Measurements from ENCODE around the gene CCNL2. TPM values are rescaled to one million over a fixed set of nuclear protein-coding genes. Genes with fewer than 3 reads are reported as not detected.
"Not testable (repeated sequence)": the region's sequence is repeated elsewhere in the genome, so short reads cannot be mapped to it uniquely, and the experiment has no call there.

The CCNL2 gene
- total RNA-seq, 1 donor from 2014 or later = 261 TPM

GRCh38 chr1:1371746-1372711, 27.1 kb downstream of the CCNL2 start:
- no peaks in the 10 kb centered on the region for H3K27me3 Mint-ChIP-seq (ENCODE audit: low read depth)
- peak; percentile 89 for DNase-seq (ENCODE audit: low read depth, low spot score)
- H3K4me3 Mint-ChIP-seq = peak overlapping the region; percentile 82
- no peak overlapping the region for H3K27ac Mint-ChIP-seq (ENCODE audit: unreplicated experiment)
- peak; percentile 88 for TF ChIP-seq CTCF (conservative IDR thresholded peaks at IDR 0.05)
- H3K4me1 Mint-ChIP-seq = peaks cover 9% of the 10 kb centered on the region
- H3K36me3 Mint-ChIP-seq (ENCODE audit: low read depth) = no peaks in the 10 kb centered on the region
- H3K9me3 Mint-ChIP-seq = no peaks in the 10 kb centered on the region

DNA sequence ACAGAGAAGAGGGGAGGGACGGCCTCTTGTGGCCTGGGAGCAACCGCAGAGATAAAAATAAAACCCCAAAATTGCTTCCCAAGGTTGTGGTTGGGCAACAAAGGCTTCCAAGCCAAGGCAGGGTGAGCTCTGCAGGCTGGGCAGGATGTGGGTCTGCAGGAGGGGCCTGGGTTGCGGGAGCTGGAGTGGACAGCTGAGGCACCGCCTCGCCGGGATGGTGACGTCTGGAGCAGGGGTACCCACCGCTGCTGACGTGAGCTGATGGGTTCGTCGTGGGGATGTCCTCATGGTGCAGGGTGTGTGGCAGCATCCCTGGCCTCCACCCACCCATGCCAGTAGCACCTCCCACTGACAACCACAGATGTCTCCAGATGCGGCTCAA, 27.8 kb downstream of the CCNL2 start:
- TF ChIP-seq CTCF (conservative IDR thresholded peaks at IDR 0.05) = no peak
- Mint-ChIP-seq H3K4me3 (no peak overlapping the region), H3K27me3 (ENCODE audit: low read depth) (no peaks in the 10 kb centered on the region), H3K36me3 (ENCODE audit: low read depth) (no peaks in the 10 kb centered on the region), H3K9me3 (no peaks in the 10 kb centered on the region), H3K27ac (ENCODE audit: unreplicated experiment) (no peak overlapping the region), H3K4me1 (peaks cover 9% of the 10 kb centered on the region)
- no peak for DNase-seq (ENCODE audit: low read depth, low spot score)

DNA sequence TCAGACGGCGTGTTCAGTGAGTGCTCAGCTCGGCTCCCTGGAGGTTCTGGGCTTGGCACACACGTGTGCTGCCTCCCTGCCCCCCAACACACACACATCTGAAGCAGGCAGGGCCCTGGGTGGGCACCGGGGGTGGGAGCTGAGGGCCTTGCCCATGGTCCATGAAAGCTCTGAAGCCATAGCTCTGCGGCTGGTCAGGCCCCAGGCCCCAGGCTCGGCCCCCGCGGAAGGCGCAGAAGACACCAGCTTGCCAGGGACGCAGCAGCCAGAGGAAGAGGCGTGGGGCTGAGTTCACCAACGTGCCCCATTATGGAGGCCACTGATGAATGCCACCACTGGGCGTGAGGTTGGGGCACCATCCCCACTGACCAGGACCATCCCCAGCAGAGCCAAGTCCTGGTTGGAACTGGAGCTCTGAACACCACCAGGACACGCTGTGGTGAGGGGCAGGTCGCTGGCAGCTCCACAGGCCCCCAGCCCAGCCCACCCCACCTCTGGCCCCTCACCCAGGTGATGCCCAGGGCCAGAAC, 28.3 kb downstream of the CCNL2 start:
- DNase-seq (ENCODE audit: low read depth, low spot score) = no peak
- Mint-ChIP-seq H3K27me3 (ENCODE audit: low read depth) (no peaks in the 10 kb centered on the region), H3K27ac (ENCODE audit: unreplicated experiment) (no peak overlapping the region), H3K4me1 (peaks cover 9% of the 10 kb centered on the region), H3K36me3 (ENCODE audit: low read depth) (no peaks in the 10 kb centered on the region), H3K9me3 (no peaks in the 10 kb centered on the region), H3K4me3 (no peak overlapping the region)
- no peak for TF ChIP-seq CTCF (conservative IDR thresholded peaks at IDR 0.05)

GRCh38 chr1:1370094-1370493, 29.0 kb downstream of the CCNL2 start:
- DNase-seq (ENCODE audit: low read depth, low spot score); H3K36me3 Mint-ChIP-seq (ENCODE audit: low read depth); H3K27ac Mint-ChIP-seq (ENCODE audit: unreplicated experiment); H3K27me3 Mint-ChIP-seq (ENCODE audit: low read depth); H3K9me3 Mint-ChIP-seq; H3K4me1 Mint-ChIP-seq: not testable (repeated sequence)
- peak overlapping the region; percentile 76 for H3K4me3 Mint-ChIP-seq

- no peaks in the 10 kb centered on the region for H3K27me3 Mint-ChIP-seq (ENCODE audit: low read depth)
- H3K27ac Mint-ChIP-seq (ENCODE audit: unreplicated experiment) = no peak overlapping the region
- TF ChIP-seq CTCF (conservative IDR thresholded peaks at IDR 0.05) = no peak
- no peak overlapping the region for H3K4me3 Mint-ChIP-seq
- no peaks in the 10 kb centered on the region for H3K9me3 Mint-ChIP-seq
- H3K36me3 Mint-ChIP-seq (ENCODE audit: low read depth) = no peaks in the 10 kb centered on the region
- H3K4me1 Mint-ChIP-seq = peaks cover under 1% of the 10 kb centered on the region
- DNase-seq (ENCODE audit: low read depth, low spot score) = no peak
These were observed 31.8 kb downstream of the CCNL2 start for GRCh38 chr1:1367315-1367714.

GRCh38 chr1:1366699-1367066, 32.5 kb downstream of the CCNL2 start:
- Mint-ChIP-seq H3K4me3 (no peak overlapping the region), H3K4me1 (peaks cover 7% of the 10 kb centered on the region), H3K9me3 (no peaks in the 10 kb centered on the region), H3K36me3 (ENCODE audit: low read depth) (no peaks in the 10 kb centered on the region), H3K27ac (ENCODE audit: unreplicated experiment) (no peak overlapping the region), H3K27me3 (ENCODE audit: low read depth) (peaks cover 5% of the 10 kb centered on the region)
- no peak for TF ChIP-seq CTCF (conservative IDR thresholded peaks at IDR 0.05)
- no peak for DNase-seq (ENCODE audit: low read depth, low spot score)

Measured in neural crest cell (in vitro differentiated cells).